ENCODE data around the gene HEPACAM2.

Gene HEPACAM2

GRCh38 chr7:93147363-93147762 is 78.9 kb downstream of the HEPACAM2 start:
- TF ChIP-seq POLR2A (IDR thresholded peaks at IDR 0.05; ENCODE audit: low read depth, low read length), result no peak
- FAIRE-seq (no peak), DNase-seq (ENCODE audit: insufficient read length, low spot score) (no peak)

GRCh38 chr7:93146472-93147141 is 79.7 kb downstream of the HEPACAM2 start:
- no peak for TF ChIP-seq POLR2A (IDR thresholded peaks at IDR 0.05; ENCODE audit: low read depth, low read length)
- FAIRE-seq, result no peak
- DNase-seq (ENCODE audit: insufficient read length, low spot score), result no peak

- no peak for TF ChIP-seq POLR2A (IDR thresholded peaks at IDR 0.05; ENCODE audit: low read depth, low read length)
- no peak for DNase-seq (ENCODE audit: insufficient read length, low spot score)
- FAIRE-seq, result no peak
Observed at GRCh38 chr7:93146036-93146435, 80.2 kb downstream of the HEPACAM2 start.

- DNase-seq (ENCODE audit: insufficient read length, low spot score), result no peak
Observed at GRCh38 chr7:93145354-93145753, 80.9 kb downstream of the HEPACAM2 start.

GRCh38 chr7:93142127-93142526 is 84.1 kb downstream of the HEPACAM2 start:
- no peak for DNase-seq (ENCODE audit: insufficient read length, low spot score)
- no peak for TF ChIP-seq POLR2A (IDR thresholded peaks at IDR 0.05; ENCODE audit: low read depth, low read length)
- no peak for FAIRE-seq

More at GRCh38 chr7:93145354-93145753, 80.9 kb downstream of the HEPACAM2 start:
- no peak for FAIRE-seq
- no peak for TF ChIP-seq POLR2A (IDR thresholded peaks at IDR 0.05; ENCODE audit: low read depth, low read length)

GRCh38 chr7:93140582-93141191 is 85.6 kb downstream of the HEPACAM2 start:
- no peak for FAIRE-seq
- TF ChIP-seq POLR2A (IDR thresholded peaks at IDR 0.05; ENCODE audit: low read depth, low read length), result no peak
- no peak for DNase-seq (ENCODE audit: insufficient read length, low spot score)

GRCh38 chr7:93138576-93138975 is 87.7 kb downstream of the HEPACAM2 start:
- DNase-seq (ENCODE audit: insufficient read length, low spot score), result no peak

More at GRCh38 chr7:93138576-93138975, 87.7 kb downstream of the HEPACAM2 start:
- TF ChIP-seq POLR2A (IDR thresholded peaks at IDR 0.05; ENCODE audit: low read depth, low read length), result no peak
- FAIRE-seq, result no peak

Measured in H54 (cell line).